NCI-H187 treated with DMSO at 0.1 percent for 48 hours (cell line): ENCODE results near the gene KRTAP12-3.
"Not testable (repeated sequence)": the region's sequence is repeated elsewhere in the genome, so short reads cannot be mapped to it uniquely, and the experiment has no call there.

Experiments used
- DNase-seq: peaks from one replicate; lab custom pipeline; 2025; lab: John Stamatoyannopoulos, UW

The KRTAP12-3 gene

DNA sequence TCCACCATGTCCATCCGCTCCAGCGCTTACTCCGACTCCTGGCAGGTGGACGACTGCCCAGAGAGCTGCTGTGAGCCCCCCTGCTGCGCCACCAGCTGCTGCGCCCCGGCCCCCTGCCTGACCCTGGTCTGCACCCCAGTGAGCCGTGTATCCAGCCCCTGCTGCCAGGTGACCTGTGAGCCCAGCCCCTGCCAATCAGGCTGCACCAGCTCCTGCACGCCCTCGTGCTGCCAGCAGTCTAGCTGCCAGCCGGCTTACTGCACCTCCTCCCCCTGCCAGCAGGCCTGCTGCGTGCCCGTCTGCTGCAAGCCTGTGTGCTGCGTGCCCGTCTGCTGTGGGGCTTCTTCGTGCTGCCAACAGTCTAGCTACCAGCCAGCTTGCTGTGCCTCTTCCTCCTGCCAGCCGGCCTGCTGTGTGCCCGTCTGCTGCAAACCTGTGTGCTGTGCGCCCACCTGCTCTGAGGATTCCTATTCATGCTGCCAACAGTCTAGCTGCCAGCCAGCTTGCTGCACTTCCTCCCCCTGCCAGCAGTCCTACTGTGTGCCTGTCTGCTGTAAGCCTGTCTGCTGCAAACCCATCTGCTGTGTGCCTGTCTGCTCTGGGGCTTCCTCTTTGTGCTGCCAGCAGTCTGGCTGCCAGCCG lies 30.4 kb upstream of the KRTAP12-3 start:
- not testable (repeated sequence) for DNase-seq

DNA sequence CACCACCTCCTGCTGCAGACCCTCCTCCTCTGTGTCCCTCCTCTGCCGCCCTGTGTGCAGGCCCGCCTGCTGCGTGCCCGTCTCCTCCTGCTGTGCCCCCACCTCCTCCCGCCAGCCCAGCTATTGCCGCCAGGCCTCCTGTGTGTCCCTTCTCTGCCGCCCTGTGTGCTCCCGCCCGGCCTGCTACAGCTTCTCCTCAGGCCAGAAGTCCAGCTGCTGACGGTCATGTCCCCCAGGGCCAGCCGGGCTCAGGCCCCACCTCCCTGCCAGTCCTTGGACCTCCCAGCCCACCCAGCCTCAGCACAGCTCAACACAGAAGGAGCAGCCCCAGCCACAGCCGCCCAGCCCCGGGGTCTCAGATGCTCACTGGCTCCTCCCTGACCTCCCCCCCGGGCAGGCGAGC lies 29.9 kb upstream of the KRTAP12-3 start:
- DNase-seq = not testable (repeated sequence)

DNA sequence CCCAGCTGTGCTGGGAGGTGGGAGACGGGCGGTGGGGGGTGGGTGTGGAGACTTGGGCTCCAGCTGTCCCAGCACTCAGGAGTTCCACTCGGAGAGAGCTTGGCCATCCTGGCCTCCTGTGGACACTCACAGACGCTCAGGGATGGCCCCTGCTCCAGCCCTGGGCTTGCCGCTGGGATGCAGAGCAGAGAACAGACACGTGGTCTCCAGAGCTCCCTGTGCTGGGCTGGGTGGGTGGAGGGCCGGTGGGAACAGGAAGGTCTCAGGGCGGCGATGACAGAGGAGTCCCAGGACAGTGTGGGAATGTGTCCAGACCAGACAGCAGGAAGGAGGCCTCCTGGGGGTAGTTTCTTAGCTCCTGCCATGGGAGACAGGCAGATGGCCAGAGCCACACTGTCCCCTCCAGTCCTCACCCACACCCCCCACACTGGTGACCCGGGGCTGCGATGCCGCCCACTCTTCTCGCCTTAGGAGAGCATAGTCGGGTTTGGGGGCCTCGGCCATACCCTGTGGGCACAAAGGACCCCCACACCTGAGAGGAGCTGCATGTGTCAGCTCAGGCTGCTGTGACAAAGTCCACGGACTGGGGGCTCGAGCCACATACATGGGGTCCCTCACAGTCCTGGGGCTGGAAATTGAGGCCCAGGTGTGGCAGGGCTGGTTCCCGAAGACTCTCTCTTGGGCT lies 28.9 kb upstream of the KRTAP12-3 start:
- no peak for DNase-seq

DNA sequence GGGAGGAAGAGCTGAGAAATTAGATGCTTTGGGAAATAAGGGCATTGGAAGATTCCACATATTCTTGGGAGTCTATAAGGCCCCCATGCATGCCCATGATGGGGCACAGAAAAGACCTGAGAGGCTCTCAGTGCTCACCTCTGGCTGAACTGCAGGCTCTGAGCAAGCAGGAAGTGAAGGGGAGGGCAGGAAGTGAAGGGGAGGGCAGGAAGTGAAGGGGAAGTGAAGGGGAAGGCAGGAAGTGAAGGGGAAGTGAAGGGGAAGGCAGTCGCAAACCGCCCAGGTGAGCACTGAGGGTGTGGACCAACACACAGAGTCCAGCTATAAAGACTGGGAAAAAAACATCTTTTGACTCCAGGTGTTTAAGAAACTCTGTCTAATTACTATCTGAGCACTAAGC lies 27.3 kb upstream of the KRTAP12-3 start:
- DNase-seq = no peak

DNA sequence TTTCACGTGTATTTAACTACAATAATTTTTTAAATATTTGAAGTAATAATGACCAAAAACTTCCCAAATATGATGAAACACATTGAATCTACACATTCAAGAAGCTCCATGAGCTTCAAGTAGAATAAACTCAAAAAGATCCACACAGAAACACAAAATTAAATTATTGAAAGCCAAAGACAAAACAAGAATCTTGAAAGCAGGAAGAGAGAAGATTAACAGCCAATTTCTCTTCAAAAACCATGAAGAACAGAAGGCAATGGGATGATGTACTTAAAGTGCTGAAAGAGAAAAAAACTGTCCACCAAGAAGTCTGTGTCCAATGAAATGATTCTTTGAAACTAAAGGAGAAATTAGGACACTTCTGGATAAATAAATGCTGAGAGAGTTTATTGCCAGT lies 25.7 kb upstream of the KRTAP12-3 start:
- DNase-seq = no peak

DNA sequence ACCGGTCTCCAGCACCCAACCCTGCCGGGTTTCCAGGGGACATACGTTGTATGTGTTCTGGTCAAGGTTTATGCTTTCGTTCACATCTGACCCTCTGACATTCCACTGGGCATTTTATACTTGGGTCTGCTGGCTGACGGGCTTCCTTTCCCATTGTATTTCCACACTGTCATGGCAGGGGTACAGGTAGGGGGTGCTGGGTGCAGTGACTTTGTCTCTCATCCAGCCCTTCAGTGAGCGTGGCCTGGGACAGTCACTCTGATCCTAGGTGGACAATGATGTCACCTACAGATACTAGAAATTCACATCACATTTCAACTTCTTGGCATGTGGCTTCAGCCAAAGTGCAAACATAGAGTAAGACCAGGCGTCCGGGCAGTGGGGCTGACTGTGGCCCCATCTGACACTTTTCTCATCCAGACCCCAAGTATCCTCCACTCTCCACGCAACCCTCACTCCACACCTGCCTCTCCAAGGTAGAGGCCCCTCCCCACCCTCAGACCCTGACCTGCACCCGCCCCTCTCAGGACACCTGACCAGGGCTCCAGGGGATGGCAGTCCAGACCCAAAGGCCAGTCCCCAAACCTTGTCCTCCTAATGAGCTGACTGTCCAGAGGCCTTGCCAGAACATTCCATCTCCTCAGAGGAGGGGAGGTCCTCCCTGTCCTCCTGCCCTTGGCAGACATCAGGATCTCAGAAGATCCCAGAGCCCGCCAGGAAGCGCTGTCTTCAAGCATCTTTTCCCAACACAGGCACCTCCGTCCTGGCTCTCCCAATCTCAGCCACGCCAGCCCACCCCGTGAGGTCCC lies 21.3 kb upstream of the KRTAP12-3 start:
- DNase-seq = no peak

DNA sequence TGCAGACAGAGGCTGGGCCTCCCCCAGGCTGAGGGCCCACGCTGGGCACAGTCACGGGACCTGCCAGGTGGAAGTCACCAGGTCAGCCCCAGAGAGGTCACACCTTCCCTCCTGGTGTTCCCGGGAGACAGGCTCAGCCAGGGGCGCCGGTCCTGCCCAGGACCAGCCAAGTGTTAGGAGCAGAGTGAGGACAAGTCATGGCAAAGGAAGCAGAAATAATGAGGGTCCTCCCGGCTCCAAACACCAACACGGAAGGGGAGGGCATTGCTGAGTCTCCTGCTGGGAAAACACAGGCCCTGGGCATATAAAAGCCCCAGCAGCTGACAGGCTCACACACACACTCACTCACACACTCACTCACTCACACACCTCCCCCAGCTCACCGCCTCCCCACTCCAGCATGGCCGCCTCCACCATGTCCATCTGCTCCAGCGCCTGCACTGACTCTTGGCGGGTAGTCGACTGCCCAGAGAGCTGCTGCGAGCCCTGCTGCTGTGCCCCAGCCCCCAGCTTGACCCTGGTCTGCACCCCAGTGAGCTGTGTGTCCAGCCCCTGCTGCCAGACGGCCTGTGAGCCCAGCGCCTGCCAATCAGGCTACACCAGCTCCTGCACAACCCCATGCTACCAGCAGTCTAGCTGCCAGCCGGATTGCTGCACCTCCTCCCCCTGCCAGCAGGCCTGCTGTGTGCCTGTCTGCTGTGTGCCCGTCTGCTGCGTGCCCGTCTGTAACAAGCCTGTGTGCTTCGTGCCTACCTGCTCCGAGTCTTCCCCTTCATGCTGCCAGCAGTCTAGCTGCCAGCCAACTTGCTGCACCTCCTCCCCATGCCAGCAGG lies 20.5 kb upstream of the KRTAP12-3 start, which contains the start of gene KRTAP10-10:
KRTAP10-10 (plus strand) TSS at position 339 of the 833 bp plus-strand sequence; CDS start at position 401, 62 bp downstream.
- DNase-seq = no peak

DNA sequence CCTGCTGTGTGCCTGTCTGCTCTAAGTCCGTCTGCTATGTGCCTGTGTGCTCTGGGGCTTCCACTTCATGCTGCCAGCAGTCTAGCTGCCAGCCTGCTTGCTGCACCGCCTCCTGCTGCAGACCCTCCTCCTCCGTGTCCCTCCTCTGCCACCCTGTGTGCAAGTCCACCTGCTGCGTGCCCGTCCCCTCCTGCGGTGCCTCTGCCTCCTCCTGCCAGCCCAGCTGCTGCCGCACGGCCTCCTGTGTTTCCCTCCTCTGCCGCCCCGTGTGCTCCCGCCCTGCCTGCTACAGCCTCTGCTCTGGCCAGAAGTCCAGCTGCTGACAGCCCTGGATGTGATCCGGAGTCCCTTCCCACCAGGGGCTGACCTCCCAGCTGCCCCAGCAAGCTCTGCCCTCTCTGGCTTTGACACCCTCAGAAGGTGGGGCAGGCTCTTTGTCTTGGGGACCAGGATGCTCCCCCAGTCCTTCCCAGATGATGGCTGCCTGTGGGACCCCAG lies 19.8 kb upstream of the KRTAP12-3 start:
- not testable (repeated sequence) for DNase-seq

DNA sequence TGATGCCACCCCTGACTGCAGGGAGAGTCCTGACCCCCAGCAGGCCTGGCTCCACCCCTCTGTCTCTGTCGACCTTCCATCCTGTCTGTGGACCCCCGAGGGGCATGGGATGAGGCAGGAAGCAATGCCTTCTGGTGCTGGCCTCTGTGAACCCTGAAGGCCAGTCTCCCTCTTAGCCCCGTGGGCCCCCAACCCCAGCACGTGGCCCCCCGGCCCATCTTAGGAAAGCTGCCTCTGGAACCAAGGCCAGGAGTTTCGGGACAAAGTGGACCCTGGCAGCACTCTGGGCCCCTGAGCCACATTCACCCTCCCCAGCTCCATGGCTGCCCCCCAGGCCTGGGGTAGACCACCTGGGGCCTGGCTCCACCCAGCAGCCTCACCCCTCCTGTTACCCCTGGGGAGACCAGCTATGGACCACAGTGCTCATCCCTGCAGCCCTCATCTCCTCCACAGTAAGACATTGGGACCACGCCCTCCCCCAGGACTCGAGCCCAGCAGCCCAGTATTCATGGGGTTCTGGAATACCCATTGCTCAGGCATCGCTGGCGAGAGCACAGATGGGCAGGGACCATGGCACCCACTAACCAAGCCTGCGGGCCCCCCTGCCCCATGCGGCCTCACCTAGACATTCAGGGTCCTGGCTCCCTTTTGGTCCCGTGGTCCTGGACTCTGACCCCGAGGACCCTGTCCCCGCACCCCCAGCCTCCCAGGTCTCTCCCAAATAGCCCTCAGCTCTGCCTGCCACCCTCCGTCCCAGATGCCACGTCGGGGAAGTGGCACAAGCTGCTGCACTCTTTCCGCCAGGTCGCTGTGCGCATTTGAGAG lies 19.0 kb upstream of the KRTAP12-3 start:
- DNase-seq = not testable (repeated sequence)

DNA sequence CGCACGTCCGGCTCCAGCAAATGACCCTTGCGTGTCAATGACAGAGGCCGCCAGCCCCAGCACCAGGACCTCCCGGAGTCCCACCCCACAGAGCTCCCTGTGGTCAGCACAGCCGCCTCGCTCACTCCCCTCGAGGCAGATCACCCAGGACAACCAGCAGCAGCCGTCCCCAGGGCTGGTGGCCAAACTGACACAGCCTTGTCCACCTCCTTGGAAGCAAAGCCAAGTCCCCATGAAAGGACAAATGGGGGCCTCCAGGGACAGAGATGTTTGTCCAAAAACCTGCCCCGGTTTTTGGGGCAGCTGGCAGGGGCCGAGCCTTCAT lies 18.4 kb upstream of the KRTAP12-3 start:
- no peak for DNase-seq

DNA sequence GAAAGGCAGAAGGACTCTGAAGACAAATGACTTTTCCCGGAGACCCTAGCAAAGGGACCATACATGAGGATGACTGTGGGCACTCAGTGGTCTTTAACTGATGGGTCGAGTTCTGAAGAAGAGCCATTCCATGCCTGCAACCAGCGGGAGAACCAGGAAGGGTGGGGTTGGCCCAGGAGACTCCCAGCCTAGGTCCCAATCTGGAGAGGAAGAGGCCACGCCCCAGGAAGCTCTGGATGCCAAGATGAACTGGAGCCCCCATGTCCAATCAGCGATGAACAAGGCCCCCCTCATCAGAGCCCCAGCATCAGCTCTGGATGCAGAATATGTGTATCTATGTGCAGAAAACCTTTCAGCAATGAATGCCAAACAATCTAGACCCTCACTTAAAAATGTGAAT lies 17.0 kb upstream of the KRTAP12-3 start:
- no peak for DNase-seq

DNA sequence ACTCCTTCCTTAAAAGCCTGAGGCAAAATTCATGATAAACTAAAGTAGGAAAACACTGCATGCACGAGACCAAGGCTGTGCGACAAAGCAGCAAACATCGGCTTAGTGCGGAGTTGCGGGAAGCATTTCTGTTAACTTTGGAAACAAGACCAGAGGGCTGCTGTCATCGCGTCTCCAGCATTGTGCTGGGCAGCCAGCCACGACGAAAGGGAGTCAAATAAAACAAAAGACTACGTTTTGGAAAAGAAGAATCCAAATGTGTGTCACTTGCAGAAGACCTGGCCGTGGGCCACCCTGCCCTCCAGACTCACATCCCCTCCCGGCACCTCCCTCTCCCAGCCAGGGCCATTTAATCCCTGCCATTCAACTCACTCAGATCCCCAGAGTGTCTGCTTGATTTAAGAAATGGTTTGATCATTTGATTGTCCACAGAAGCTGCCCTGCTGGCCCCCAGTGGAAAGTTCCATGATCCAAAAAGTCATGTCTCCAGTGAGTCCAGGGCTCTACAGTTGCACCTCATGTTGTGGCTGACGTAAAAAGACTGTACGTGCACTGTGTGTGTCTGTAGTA lies 13.9 kb upstream of the KRTAP12-3 start:
- DNase-seq = no peak

DNA sequence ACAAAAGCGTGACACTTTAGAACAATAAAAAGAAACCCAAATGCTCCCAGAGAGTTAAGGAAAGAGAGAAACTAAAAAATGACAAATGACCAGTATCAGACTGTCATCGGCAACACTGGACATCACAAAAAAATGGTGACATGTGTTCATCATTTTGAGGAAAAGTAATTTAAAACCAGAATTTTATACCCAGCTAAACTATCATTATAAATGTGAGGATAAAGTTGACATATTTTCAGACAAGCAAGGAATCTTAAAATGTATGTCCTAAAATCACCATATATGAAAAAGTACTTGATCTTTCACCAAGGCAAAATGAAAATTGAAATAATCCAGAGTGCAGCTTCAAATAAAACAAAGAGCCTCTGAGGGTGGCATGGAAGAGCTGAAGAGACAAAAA lies 12.9 kb upstream of the KRTAP12-3 start:
- DNase-seq = no peak

DNA sequence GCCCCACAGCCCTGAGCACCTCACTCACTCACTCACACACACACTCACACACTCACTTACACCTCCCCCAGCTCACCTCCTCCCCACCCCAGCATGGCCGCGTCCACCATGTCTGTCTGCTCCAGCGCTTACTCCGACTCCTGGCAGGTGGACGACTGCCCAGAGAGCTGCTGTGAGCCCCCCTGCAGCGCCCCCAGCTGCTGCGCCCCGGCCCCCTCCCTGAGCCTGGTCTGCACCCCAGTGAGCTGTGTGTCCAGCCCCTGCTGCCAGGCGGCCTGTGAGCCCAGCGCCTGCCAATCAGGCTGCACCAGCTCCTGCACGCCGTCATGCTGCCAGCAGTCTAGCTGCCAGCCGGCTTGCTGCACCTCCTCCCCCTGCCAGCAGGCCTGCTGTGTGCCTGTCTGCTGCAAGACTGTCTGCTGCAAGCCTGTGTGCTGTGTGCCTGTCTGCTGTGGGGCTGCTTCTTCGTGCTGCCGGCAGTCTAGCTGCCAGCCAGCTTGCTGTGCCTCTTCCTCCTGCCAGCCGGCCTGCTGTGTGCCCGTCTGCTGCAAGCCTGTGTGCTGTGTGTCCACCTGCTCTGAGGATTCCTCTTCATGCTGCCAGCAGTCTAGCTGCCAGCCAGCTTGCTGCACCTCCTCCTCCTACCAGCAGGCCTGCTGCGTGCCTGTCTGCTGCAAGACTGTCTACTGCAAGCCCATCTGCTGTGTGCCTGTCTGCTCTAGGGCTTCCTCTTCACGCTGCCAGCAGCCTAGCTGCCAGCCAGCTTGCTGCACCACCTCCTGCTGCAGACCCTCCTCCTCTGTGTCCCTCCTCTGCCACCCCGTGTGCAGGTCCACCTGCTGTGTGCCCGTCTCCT lies 11.1 kb upstream of the KRTAP12-3 start, which contains the start of gene KRTAP10-11:
KRTAP10-11 (plus strand) TSS at position 49 of the 856 bp plus-strand sequence; CDS start at position 94, 45 bp downstream.
- not testable (repeated sequence) for DNase-seq

DNA sequence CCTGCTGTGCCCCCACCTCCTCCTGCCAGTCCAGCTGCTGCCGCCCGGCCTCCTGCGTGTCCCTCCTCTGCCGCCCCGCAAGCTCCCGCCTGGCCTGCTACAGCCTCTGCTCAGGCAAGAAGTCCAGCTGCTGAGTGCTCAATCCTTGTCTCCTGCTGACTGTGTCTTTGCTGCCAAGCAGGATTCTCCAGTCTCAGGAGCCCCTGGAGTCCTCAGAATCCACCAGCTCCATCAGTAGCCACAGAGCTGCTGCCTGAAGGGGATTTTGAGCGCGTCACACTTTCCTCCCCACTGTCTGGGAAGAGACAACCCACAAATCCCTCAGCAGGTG lies 10.5 kb upstream of the KRTAP12-3 start:
- DNase-seq = no peak

DNA sequence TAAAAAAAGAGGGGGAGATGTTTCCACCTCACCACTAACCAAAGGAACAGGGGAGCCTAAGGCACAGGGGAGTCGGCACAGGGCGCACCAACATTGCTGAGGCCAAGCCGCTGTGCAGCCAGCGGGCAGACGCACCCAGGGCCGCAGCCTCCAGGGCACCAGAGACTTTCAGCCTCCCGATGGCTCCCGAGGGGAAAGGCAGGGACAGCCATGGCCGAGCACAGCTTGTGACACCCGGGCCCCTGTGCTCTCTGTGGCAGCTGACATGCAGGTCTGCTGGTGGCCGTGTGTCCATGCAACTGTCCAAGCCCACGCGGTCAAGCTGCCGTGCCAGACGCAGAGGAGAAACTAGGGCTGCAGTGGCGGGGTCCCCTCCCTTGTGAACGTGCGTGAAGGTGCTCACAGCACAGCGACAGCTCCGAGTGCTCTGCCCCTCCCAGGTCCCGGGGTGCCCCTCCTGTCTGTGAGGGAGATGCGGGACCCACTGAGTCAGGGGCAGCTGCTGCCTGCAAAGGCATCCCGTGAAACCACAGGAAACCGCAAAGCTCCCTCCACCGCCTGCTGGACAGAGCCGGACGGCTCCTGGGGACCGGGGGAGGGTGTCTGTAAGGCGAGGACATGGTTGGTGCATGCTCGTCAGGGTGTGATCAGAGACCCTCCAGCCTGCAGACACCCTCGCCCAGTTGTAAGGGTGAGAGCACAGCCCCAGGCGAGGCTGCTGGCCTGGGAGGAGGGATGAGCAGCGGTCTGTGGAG lies 9.0 kb upstream of the KRTAP12-3 start:
- DNase-seq = no peak

DNA sequence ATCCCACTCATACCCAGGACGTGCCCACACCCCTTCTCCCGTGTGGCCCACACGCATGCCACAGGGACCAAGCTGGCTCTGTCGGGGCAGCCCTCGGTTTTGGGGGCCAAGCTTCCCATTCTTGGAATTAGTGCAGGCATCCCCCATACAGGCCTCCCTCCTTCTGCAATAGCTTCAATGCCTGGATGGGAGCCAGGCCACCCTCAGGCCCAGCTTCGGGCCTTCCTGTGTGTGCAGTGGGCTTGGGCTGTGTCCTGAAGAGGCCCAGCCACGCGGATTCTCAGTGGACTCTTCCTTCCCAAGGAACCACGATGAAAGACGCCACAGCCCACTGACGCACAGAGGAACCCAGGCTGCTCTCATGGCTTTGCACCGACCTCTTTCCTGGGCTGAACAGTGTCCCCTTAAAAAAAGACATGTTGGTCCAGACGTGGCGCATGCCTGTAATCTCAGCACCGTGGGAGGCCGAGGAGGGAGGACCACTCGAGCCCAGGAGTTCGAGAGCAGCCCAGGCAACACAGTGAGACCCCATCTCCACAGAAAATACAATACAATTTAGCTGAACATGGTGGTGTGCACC lies 8.1 kb upstream of the KRTAP12-3 start:
- no peak for DNase-seq

DNA sequence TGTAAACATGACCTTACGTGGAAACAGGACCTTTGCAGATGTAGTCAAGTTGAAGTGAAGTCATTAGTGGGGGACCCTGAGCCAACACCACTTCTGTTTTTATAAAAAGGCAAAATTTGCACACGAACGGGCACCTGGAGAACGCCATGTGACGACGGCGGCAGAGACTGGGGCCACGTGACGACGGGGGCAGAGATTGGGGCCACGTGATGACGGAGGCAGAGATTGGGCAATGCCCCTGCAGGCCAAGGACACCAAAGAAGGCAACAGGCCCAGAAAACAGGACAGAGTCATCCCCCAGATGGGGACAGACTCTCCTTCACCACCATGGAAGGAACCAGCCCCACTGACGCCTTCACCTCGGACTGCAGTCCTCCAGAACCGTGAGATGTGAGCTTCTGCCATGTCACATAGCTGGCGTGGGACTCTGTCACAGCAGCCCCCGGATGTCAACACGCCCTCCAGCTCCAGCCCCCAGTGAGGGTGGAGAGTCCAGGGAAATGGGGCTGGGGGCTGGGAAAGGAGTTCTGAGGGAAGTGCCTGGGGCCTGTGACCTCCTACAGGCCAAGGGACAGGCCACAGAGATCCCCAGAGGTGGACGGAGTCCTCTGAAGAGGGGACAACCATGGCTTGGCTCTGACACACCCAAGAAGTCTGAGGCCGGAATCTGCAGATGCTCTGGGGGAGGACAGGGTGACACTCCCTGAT lies 7.3 kb upstream of the KRTAP12-3 start:
- DNase-seq = no peak
